ENCODE results near the gene PATL1. TPM values are rescaled to one million over a fixed set of nuclear protein-coding genes. Genes with fewer than 3 reads are reported as not detected.
A peak's percentile ranks its signal among the peaks of the same experiment; 100 is the strongest.
"Not testable (repeated sequence)": the region's sequence is repeated elsewhere in the genome, so short reads cannot be mapped to it uniquely, and the experiment has no call there.

The PATL1 gene
- total RNA-seq, 2 donors from 2014 or later, result 72.3 to 88.0 TPM

DNA sequence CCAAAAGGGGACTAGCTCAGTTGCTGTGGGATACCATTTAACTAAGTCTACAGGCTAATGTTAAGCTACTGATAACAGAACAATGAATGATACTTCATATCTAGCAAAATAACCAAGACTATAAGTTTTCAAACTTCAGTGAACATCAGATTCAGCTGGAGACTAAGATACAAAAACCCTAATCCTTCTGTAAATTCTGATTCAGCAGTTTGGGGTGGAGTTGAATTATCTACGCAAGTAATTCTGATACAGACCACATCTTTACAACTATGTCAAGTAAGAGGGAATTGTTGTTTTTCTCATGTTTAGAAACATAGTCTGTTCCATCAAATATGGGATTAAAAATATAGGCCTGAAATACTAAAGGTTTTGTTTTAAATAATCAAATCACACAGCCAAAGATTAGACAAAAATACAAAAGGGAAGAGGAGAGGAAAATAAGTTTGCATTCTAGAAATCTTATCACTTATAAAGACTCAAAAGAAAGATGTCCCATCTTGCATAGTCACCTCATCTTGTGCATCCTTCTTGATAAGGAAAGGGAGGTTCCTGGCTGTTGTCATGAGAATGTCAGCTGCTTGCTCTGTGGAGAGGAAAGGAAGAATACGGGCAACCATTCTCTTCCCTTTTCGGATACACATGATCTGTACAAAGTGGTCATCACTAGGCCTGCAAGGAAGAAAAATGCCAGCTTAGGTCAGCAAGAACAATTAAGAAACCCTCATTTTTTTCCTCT is 21.4 kb downstream of the PATL1 start:
- H3K9me3 Mint-ChIP-seq, result no peaks in the 10 kb centered on the region
- peaks cover 22 to 53% of the 10 kb centered on the region in 2 donors for H3K36me3 Mint-ChIP-seq
- no peak for ATAC-seq
- DNase-seq (ENCODE audit: low spot score in 2 of 2), result no peak
- H3K27ac Mint-ChIP-seq, result peak overlapping the region in 1 of 2 donors; percentile 85

DNA sequence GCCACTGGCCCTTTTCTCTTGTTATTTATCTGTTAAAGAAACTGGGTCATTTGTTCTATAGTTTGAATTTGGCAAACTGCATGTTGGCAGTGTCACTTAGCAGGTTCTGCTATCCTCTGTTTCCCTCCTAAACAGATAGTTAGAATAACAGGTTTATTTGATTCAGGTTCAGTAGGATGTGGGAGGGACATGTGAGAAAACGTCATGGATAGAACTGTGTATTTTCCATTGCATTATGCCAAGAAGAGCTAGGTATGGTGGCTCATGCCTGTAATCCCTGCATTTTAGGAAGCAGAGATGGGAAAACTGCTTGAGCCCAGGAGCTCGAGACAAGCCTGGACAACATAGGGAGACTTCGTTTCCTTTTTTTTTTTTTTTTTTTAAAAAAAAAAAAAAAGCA is 24.3 kb downstream of the PATL1 start:
- no peak for DNase-seq (ENCODE audit: low spot score in 2 of 2)
- Mint-ChIP-seq H3K9me3 (no peaks in the 10 kb centered on the region), H3K36me3 (peaks cover 17 to 49% of the 10 kb centered on the region in 2 donors), H3K27ac (peak overlapping the region in 1 of 2 donors; percentile 44)
- ATAC-seq, result no peak

DNA sequence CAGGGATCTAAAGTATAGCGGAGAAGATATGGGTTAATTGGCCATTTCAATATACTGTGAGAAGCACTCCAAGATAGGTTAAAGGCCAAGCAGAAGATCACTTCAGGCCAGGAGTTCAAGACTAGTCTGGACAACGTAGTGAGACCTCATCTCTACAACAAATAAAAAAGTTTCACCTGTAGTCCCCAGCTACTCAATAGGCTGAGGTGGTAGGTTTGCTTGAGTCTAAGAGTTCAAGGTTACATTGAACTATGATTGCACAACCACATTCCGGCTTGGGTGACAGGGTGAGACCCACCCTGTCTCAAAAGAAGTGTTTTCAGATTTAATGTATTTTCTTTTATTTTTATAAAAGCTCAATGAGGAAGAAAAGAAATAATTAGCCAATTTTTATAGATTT is 25.4 kb downstream of the PATL1 start:
- no peak overlapping the region for H3K27ac Mint-ChIP-seq
- no peaks in the 10 kb centered on the region for H3K9me3 Mint-ChIP-seq
- DNase-seq (ENCODE audit: low spot score in 2 of 2) (no peak), ATAC-seq (no peak)
- peaks cover 22 to 51% of the 10 kb centered on the region in 2 donors for H3K36me3 Mint-ChIP-seq

DNA sequence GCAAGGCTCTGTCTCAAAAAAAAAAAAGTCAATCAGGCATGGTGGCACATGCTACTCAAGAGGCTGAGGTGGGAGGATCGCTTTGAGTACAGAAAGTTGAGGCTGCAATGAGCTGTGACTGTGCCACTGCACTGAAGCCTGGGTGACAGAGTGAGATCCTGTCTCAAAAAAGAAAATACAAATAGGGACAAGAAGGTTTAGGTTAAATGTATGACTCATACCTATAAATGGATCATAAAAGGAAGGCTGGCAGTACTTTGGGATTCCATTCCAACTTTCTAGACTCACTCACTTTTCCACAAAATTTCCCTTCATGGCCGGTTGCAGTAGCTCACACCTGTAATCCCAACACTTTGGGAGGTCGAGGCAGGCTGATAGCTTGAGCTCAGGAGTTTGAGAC is 27.7 kb downstream of the PATL1 start:
- H3K36me3 Mint-ChIP-seq, result peaks cover 10 to 67% of the 10 kb centered on the region in 2 donors
- DNase-seq (ENCODE audit: low spot score in 2 of 2) (no peak), ATAC-seq (no peak)
- no peaks in the 10 kb centered on the region for H3K9me3 Mint-ChIP-seq
- H3K27ac Mint-ChIP-seq, result no peak overlapping the region

DNA sequence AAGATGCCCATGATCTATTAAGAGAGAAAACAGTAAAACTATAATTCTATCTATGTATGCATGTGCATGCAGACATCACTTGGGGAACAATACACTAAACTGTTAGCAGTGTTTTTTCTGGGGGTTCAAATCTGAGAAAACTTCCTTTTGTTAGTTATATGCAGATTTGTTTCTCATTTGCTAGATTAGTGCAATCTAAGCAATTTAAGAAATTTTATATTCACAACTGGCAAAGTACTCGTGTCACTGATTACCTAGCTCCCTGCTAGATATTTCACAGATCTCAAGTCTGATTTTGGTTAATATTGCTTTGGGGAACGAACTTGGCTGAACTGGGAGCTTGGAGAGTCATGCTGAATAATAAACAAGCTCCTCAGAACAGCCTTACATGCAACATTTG is 38.3 kb downstream of the PATL1 start:
- ATAC-seq, result no peak
- Mint-ChIP-seq H3K9me3 (no peaks in the 10 kb centered on the region), H3K27ac (no peak overlapping the region), H3K36me3 (peaks cover 0 to 6% of the 10 kb centered on the region in 2 donors)
- no peak for DNase-seq (ENCODE audit: low spot score in 2 of 2)

DNA sequence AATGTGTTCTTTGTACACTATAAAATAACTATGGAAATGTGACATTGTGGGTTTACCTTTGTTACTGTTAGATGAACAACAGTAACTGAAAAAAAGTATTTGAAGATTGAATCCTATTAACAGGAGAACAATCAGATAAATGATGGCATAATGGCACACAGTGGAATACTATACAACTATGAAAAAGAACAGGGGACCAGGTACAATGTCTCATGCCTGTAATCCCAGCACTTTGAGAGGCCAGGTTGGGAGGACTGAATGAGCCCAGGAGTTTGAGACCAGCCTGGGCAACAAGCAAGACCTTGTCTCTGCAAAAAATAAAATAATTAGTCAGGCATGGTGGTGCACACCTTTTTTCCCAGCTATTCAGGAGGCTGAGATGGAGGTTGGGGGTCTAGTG is 38.8 kb downstream of the PATL1 start:
- ATAC-seq (no peak), DNase-seq (ENCODE audit: low spot score in 2 of 2) (no peak)
- Mint-ChIP-seq H3K27ac (no peak overlapping the region), H3K36me3 (peaks cover 0 to 6% of the 10 kb centered on the region in 2 donors), H3K9me3 (no peaks in the 10 kb centered on the region)

DNA sequence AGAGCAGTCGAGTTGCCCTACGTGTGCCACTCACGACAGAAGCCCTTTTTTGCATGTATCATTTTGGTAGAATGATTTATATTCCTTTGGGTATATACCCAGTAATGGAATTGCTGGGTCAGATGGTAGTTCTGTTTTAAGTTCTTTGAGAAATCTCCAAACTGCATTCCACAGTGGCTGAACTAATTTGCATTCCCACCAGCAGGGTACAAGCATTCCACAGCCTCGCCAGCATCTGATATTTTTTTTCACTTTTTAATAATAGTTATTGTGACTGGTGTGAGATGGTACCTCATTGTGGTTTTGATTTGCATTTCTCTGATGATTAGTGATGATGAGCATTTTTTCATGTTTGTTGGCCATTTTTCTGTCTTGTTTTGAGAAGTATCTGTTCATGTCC is 41.9 kb downstream of the PATL1 start:
- H3K27ac Mint-ChIP-seq; H3K36me3 Mint-ChIP-seq; DNase-seq (ENCODE audit: low spot score in 2 of 2); ATAC-seq; H3K9me3 Mint-ChIP-seq: not testable (repeated sequence)

DNA sequence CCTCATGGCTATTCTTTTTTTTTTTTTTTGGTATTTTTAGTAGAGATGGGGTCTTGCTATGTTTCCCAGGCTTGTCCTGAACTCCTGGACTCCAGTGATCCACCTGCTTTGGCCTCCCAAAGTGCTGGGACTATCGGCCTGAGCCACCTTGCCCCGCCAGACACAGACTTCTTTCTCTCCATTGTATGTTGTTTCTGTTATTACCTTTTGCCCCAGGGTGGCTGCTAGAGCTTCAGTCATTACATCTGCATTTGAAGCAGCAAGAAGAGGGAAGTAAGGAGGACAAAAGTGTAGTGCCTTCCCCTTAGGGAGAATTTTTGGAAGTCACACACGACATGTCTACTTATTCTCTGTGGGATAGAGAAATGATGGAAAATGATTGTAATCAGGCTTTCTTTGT is 43.1 kb downstream of the PATL1 start:
- peaks cover 0 to 6% of the 10 kb centered on the region in 2 donors for H3K36me3 Mint-ChIP-seq
- no peak overlapping the region for H3K27ac Mint-ChIP-seq
- ATAC-seq (no peak), DNase-seq (ENCODE audit: low spot score in 2 of 2) (no peak)
- no peaks in the 10 kb centered on the region for H3K9me3 Mint-ChIP-seq

DNA sequence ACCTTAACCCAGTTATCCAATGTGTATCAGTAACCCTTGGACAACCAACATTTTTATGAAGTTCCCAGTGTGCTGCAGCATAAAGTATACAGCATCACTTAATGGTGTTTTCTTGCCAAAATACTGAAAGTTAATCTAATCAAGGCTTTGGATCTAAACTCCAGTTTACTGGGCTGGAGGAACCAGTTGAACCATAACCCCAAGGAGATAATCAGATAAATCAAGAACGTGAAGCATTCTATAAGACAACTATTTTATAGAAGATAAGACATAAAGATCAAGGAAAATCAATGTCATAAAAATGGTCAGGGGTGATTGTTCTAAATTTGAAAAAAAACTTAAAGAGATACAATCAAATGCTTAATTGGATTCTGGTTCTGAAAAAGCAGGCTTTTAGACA is 51.0 kb downstream of the PATL1 start:
- Mint-ChIP-seq H3K9me3 (no peaks in the 10 kb centered on the region), H3K36me3 (peaks cover 15 to 17% of the 10 kb centered on the region in 2 donors), H3K27ac (peak overlapping the region in 1 of 2 donors; percentile 92)
- no peak for DNase-seq (ENCODE audit: low spot score in 2 of 2)
- ATAC-seq, result no peak

DNA sequence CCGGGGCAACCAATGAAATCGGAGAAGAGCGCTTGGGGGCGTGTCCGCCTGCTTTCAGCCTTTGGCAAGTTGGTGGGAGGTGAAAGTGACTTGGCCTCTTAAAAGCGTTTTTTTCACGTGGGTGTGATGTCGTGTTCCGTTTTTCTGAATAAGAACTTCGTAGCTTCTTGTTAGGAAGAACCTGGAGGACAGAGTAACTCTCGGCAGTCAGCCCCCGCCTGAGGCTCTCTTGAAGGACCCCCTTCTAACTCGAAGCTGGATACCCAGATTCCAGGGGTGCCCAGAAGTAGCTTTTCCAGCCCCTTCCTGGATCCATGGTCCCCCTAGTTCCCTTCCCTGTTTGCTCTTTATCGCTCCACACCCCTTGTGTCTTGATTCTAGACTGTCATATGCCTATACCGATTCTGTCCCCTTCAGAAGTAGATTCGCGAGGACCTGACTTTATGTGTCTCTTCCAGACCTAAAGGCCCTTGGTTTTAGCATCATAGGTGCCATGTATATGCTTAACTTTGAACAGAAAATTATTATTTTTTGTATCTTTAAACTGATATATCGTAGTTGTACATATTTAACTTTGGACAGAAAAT is 52.3 kb downstream of the PATL1 start:
- DNase-seq (ENCODE audit: low spot score in 2 of 2) (no peak), ATAC-seq (no peak)
- peaks cover 19 to 21% of the 10 kb centered on the region in 2 donors for H3K36me3 Mint-ChIP-seq
- H3K27ac Mint-ChIP-seq, result peak overlapping the region; percentile 92 to 93
- no peaks in the 10 kb centered on the region for H3K9me3 Mint-ChIP-seq

DNA sequence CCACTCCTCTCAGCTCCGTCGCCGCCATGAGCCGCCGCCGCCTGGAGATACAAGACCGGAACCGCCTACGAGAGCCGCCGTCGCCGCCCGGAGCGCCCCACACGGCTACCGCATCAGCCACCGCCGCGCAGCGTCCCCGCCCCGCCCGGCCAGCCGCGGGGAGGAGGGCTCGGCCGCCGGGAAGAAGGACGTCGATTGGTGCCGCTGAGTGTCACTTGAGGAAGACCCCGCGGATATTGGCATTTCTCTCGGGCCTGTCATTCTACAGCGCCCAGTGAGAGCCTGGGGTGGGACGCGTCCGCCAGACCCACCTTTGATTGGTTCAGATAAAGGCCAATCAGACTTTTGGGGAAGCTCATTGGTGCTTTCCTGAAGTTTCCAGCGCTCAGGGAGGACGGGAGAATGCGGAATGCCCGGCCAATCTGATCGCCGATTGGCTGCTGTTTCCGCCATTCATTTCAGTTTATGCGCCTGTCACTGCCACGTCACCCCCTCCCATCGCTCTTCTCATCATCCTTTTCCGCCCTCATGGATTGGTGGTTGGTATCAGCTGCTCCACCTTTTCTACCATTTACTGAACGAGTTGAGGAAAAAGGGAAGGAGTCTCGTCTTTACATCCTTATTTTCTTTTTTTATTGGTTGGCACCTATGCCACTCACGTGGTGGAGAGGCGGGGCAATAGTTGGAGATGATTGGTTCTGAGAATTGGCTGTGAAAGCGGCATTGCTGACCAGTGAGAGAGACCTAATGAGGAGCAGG is 53.0 kb downstream of the PATL1 start, which contains the start of gene OSBP:
Gene OSBP, minus strand, starts transcription at position 138 of the 759 bp plus-strand sequence. Its CDS starts 110 bp downstream, at position 28.
- peak; percentile 88 to 90 for ATAC-seq
- Mint-ChIP-seq H3K27ac (peak within 1 kb of the TSS; percentile 92 to 97), H3K36me3 (peaks cover 19 to 21% of the 10 kb centered on the region in 2 donors), H3K9me3 (no peaks in the 10 kb centered on the region)
- DNase-seq (ENCODE audit: low spot score in 2 of 2), result peak; percentile 93 to 100

DNA sequence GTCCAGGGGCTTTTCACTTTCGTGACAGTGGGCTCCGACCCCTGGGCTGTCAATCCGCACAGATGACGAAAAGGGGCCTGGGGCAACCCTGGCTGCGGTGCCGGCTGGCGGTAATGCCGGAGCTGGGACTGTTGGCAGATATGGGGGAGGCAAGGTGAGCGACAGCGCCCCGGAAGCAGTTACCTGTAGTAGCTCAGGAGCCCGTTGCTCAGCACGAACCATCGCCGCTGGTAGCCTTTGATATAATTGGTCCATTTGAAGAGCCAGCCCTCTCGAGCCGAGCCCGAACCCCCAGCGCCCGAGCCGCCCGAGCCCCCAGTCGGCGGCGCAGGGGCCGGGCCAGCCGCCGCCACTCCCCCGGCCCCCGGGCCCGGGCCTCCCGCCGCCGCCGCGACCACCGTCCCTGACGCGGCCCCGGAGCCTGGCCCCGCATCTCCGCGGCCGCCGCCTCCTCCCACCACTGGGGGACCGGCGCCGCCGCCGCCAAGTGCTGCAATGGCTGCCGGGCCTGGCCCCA is 53.7 kb downstream of the PATL1 start:
- no peaks in the 10 kb centered on the region for H3K9me3 Mint-ChIP-seq
- peak; percentile 44 to 62 for DNase-seq (ENCODE audit: low spot score in 2 of 2)
- peak overlapping the region; percentile 92 to 97 for H3K27ac Mint-ChIP-seq
- peak in 1 of 2 donors; percentile 7 for ATAC-seq
- H3K36me3 Mint-ChIP-seq, result peaks cover 19 to 21% of the 10 kb centered on the region in 2 donors

DNA sequence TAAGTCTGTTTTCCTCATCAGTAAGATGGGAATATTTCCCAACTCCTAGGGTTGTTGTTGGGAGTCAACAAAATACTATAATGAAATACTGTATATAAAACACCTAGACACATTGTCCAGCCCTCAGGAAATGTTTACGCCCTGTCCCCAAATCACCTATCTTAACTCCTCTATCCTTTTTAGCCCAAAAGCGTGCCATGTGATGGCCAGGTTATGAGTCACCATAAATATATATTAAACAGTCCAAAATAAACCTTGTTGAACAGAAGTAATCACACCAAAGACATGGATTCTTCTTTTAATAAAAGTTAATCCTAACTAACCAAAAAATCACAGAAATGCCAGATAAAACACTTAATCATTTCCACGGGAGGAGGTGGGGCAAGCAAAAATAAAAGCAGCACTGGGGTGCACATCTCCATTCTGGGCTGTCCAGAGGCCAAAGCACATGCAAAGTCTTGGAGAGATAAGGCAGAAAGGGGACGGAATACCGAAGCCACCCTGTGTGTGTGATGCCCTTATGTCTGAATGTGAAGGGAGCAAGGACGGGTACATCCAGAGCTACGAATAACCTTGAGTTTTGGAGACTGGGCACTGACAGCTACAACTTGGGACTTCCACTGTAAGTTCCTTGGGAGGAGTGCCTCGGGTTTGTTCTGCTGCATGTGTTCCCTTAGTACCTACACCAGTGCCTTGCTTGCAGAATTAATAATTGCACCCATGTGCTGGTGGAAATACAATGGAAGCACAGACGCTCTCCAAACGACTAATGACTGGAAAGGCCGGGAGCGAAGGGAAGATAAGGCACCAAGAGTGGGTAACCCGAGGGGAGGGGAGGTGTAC is 54.3 kb downstream of the PATL1 start:
- H3K36me3 Mint-ChIP-seq, result peaks cover 19 to 21% of the 10 kb centered on the region in 2 donors
- DNase-seq (ENCODE audit: low spot score in 2 of 2), result peak in 1 of 2 donors; percentile 4
- H3K9me3 Mint-ChIP-seq, result no peaks in the 10 kb centered on the region
- H3K27ac Mint-ChIP-seq, result peak overlapping the region; percentile 92 to 97
- ATAC-seq, result no peak

DNA sequence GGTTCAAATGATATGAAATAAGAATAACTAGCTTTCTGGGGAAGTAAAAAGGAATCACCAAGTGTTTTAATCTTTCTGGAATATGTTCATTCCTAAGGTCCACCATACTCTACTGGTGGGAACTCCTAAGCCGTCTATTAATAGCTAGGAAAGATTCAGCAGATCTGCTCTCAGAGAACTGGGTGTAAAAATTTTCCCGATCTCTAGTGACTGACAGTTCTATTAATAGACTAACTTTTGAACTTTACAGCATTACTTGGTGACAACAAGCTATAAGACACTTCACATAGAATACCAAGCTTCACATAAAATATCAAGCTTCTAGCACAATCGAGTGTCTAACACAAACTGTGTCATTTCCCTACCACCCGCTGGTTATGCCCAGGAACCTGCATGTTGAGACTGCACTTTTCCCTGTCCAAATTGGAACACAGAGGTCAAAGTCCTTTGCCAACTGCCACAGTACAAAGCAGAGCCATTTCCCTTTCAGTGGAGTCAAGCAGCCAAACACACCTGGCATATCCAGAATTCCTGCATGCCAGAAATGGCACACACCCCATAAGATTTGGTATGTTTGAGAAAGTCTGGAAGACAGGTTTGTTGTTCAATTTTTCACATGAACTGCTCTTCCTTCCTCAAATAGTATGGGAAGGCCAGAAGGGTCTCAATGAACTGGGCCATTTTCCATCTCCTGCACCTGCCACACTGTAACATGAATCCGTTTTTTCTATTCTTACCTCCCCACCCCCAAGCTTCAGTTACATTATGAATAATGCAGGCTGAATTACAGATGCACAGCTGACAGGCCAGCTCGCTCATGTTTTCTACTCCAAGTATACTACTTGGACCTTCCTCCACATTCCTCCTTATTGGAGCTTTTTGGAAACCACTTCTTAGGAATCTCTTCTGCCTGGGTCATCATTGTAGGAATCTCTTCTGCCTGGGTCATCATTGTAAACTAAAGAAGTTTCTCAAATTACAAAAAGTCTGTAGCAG is 57.0 kb downstream of the PATL1 start:
- no peak for ATAC-seq
- H3K9me3 Mint-ChIP-seq, result no peaks in the 10 kb centered on the region
- H3K36me3 Mint-ChIP-seq, result peaks cover 21 to 24% of the 10 kb centered on the region in 2 donors
- DNase-seq (ENCODE audit: low spot score in 2 of 2), result no peak
- peak overlapping the region; percentile 3 to 78 for H3K27ac Mint-ChIP-seq

DNA sequence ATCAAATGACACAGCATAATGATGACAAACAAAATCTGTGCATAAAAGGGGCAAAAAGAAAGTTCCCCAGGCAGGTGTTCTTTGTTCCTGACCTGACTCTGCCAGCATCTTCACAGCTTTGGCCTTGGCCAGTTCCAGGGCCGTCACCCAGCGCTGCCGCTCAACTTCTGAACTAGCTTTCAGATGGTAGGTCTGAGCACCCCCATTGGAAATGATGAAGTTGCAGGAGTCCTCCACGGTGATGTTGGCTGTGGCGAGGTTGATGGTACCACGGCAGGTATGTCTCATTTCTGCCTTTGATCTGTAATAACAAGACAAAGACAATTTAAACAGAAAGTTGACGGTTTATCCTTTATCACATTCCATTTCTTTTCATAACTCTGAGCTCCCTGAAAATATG is 58.5 kb downstream of the PATL1 start:
- H3K27ac Mint-ChIP-seq, result no peak overlapping the region

More for the DNA sequence above, 58.5 kb downstream of the PATL1 start:
- Mint-ChIP-seq H3K36me3 (peaks cover 28 to 30% of the 10 kb centered on the region in 2 donors), H3K9me3 (no peaks in the 10 kb centered on the region)
- ATAC-seq (peak; percentile 24 to 59), DNase-seq (ENCODE audit: low spot score in 2 of 2) (peak in 1 of 2 donors; percentile 14)

All from activated naive CD4-positive, alpha-beta T cell treated with anti-CD3 and anti-CD28 coated beads, Interleukin-2, amount 50 U/mL, for 72 hours (primary cell).